Mammary epithelial cell (primary cell): ENCODE results near the gene TOX3.

Source experiments
- EZH2 ChIP-seq: IDR thresholded peaks from 2 replicates; pipeline ENCODE4 v1.6.1; 2012; ENCODE audit warnings: low read length, inconsistent platforms, borderline replicate concordance
- TF ChIP-seq, protein P1 (sequence below), 2 donors: IDR thresholded peaks in 1 of 2; conservative IDR thresholded peaks in 1 of 2; 2 replicates each; pipeline ENCODE4 v1.5.1; 2011 to 2012; ENCODE audit warnings: inconsistent platforms in 2 of 2, low read length in 2 of 2, mild to moderate bottlenecking in 2 of 2, control low read depth in 1 of 2, low read depth in 1 of 2; ENCODE audit not compliant: insufficient read depth in 1 of 2; ENCODE audit errors: extremely low read depth in 1 of 2

DNA sequence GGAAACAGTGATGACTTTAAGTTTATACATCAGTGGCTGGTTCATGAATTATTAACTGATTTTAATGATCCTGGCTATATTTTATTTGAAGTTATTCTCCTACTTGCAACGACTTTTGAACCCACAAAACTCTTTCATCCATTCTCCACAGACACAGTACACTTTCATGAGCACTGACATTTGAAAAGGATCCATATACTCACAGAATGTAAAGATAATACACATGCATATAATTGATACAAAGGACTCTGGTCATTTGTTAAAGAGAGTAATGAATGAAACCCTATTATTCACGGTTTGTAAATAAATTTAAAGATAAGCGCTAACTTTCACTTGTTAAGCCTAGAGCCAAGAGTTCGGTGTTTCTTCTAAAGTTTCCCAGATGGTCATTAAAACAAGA is 3.3 kb downstream of the TOX3 start:
- TF ChIP-seq, protein P1, sequence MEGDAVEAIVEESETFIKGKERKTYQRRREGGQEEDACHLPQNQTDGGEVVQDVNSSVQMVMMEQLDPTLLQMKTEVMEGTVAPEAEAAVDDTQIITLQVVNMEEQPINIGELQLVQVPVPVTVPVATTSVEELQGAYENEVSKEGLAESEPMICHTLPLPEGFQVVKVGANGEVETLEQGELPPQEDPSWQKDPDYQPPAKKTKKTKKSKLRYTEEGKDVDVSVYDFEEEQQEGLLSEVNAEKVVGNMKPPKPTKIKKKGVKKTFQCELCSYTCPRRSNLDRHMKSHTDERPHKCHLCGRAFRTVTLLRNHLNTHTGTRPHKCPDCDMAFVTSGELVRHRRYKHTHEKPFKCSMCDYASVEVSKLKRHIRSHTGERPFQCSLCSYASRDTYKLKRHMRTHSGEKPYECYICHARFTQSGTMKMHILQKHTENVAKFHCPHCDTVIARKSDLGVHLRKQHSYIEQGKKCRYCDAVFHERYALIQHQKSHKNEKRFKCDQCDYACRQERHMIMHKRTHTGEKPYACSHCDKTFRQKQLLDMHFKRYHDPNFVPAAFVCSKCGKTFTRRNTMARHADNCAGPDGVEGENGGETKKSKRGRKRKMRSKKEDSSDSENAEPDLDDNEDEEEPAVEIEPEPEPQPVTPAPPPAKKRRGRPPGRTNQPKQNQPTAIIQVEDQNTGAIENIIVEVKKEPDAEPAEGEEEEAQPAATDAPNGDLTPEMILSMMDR (conservative IDR thresholded peaks at IDR 0.05 in 1 of 2, IDR thresholded peaks at IDR 0.05 in 1 of 2; ENCODE audit: extremely low read depth in 1 of 2, insufficient read depth in 1 of 2, low read depth in 1 of 2, low read length in 2 of 2), result no peak
- TF ChIP-seq EZH2, result no peak
